SK-N-MC (cell line): ENCODE measurements around the gene AGO1.

Experiments
- EZH2 ChIP-seq: fragments of 200-600 bp; sonication (generic); IDR thresholded peaks from one replicate; pipeline ENCODE4 v1.6.1; 2017; ENCODE audit warnings: antibody characterized with exemption
- FOXP2 ChIP-seq: optimal IDR thresholded peaks from 2 replicates; pipeline ENCODE3; 2011; ENCODE audit warnings: mild to moderate bottlenecking, moderate library complexity; ENCODE audit not compliant: insufficient read depth; ENCODE audit errors: extremely low read length, control extremely low read depth
- POLR2AphosphoS5 ChIP-seq: IDR thresholded peaks from 2 replicates; pipeline ENCODE4 v1.6.1; 2012; ENCODE audit warnings: mild to moderate bottlenecking, low read depth, low read length, borderline replicate concordance

DNA sequence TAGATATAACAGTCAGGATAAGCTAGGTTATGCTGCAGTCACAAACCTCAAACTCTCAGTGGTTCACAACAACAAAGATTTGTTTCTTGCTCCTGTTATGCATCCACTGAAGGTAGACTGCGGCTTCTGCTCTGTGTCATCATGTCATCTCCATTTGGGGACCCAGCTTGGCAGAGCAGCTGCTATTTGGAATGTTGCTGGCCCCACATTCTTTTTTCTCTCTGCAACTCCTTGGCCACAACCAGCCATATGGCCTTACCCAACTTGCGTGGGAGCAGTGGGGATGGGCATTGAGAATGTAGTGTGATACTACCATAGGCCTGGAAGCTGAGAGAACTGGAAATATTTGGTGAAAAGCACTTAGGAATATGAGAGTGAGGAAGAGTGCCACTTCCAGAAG, 48.8 kb upstream of the AGO1 start:
- no peak for TF ChIP-seq EZH2
- no peak for TF ChIP-seq POLR2AphosphoS5
- TF ChIP-seq FOXP2 = no peak
